Measurements from ENCODE around the gene CEMIP. TPM values are rescaled to one million over a fixed set of nuclear protein-coding genes. Genes with fewer than 3 reads are reported as not detected.

Gene CEMIP
- total RNA-seq, 1 donor: 687 TPM

DNA sequence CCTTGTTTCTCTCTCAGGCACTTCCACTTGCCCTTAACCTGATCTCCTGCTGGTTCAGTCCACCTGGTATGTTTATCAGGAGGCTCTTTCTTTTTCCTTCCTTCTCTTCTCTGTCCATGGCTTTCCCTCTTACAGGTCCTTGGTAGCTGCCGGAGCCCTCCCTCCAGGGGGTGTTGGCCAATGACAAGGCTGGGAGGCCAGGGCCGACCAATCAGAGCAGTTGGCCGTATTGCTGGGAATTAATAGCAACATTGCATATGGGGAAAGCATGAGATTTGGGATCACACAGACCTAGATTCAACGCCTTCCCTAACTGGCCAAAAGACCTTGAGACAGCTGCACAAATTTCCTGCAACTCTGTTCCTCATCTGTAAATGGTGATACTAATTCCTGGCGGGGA, 62.4 kb downstream of the CEMIP start:
- Histone ChIP-seq H3K27me3 (ENCODE audit: insufficient read depth, low read length) (no peaks in the 10 kb centered on the region), H3K9me3 (ENCODE audit: low read depth, low read length) (no peaks in the 10 kb centered on the region), H3K4me2 (ENCODE audit: insufficient read depth, low read length) (no peak overlapping the region), H2AFZ (ENCODE audit: low read length) (no peak overlapping the region), H3K27ac (ENCODE audit: low read depth, low read length) (no peak overlapping the region), H4K20me1 (ENCODE audit: insufficient read depth, low read length) (peaks cover 86% of the 10 kb centered on the region), H3K79me2 (ENCODE audit: insufficient read depth, low read length) (no peaks in the 10 kb centered on the region), H3K4me3 (ENCODE audit: insufficient read depth, low read length) (no peak overlapping the region), H3K36me3 (ENCODE audit: insufficient read depth, low read length) (peaks cover 84% of the 10 kb centered on the region), H3K4me1 (ENCODE audit: insufficient read depth, low read length) (peaks cover 6% of the 10 kb centered on the region)
- TF ChIP-seq, protein P1, sequence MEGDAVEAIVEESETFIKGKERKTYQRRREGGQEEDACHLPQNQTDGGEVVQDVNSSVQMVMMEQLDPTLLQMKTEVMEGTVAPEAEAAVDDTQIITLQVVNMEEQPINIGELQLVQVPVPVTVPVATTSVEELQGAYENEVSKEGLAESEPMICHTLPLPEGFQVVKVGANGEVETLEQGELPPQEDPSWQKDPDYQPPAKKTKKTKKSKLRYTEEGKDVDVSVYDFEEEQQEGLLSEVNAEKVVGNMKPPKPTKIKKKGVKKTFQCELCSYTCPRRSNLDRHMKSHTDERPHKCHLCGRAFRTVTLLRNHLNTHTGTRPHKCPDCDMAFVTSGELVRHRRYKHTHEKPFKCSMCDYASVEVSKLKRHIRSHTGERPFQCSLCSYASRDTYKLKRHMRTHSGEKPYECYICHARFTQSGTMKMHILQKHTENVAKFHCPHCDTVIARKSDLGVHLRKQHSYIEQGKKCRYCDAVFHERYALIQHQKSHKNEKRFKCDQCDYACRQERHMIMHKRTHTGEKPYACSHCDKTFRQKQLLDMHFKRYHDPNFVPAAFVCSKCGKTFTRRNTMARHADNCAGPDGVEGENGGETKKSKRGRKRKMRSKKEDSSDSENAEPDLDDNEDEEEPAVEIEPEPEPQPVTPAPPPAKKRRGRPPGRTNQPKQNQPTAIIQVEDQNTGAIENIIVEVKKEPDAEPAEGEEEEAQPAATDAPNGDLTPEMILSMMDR (IDR thresholded peaks at IDR 0.05; ENCODE audit: extremely low read depth, low read depth, low read length): no peak
- DNase-seq (ENCODE audit: insufficient read length, low spot score, missing footprints): no peak

DNA sequence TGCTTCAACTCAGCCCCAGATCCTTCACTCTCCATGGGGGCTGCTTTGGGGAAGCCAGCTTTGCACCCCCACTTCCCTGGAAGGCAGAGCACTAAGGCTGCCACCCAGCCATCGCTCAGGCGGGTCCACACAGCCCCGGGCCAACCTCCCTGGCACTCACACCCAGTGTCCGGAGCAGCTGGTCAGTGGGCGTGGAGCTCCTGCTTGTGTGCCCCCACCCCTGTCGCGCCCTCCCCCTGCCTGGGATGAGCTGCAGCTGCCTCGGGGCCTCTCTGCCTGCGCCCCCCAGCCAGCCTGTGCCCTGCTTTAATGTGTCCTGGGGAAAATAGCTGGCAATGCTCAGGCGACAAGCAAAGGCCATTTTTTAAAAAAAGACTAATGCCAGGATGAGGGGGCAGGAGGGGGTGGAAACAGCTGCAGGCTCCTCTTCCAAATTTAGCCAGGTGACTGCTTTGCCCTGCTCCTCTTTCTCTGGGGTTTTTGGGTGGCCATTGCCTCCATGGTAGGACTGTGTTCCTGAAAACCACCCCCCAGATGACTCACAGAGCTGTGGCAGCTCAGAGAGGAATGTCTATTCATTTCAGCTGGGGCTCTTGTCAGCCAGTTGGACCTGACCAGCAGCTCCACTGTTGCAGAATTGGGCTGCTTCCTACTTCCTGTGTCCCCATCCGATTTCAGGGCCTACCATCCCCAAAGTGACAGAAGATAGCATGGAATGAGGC, 65.0 kb downstream of the CEMIP start:
- Histone ChIP-seq H2AFZ (ENCODE audit: low read length) (no peak overlapping the region), H3K4me1 (ENCODE audit: insufficient read depth, low read length) (peaks cover 9% of the 10 kb centered on the region), H3K79me2 (ENCODE audit: insufficient read depth, low read length) (no peaks in the 10 kb centered on the region), H3K36me3 (ENCODE audit: insufficient read depth, low read length) (peaks cover 80% of the 10 kb centered on the region), H3K9me3 (ENCODE audit: low read depth, low read length) (no peaks in the 10 kb centered on the region), H3K4me3 (ENCODE audit: insufficient read depth, low read length) (no peak overlapping the region), H3K27ac (ENCODE audit: low read depth, low read length) (no peak overlapping the region), H3K27me3 (ENCODE audit: insufficient read depth, low read length) (no peaks in the 10 kb centered on the region), H3K4me2 (ENCODE audit: insufficient read depth, low read length) (no peak overlapping the region), H4K20me1 (ENCODE audit: insufficient read depth, low read length) (peaks cover 84% of the 10 kb centered on the region)
- DNase-seq (ENCODE audit: insufficient read length, low spot score, missing footprints): peak; percentile 94
- TF ChIP-seq, protein P1 (IDR thresholded peaks at IDR 0.05; ENCODE audit: extremely low read depth, low read depth, low read length): no peak

DNA sequence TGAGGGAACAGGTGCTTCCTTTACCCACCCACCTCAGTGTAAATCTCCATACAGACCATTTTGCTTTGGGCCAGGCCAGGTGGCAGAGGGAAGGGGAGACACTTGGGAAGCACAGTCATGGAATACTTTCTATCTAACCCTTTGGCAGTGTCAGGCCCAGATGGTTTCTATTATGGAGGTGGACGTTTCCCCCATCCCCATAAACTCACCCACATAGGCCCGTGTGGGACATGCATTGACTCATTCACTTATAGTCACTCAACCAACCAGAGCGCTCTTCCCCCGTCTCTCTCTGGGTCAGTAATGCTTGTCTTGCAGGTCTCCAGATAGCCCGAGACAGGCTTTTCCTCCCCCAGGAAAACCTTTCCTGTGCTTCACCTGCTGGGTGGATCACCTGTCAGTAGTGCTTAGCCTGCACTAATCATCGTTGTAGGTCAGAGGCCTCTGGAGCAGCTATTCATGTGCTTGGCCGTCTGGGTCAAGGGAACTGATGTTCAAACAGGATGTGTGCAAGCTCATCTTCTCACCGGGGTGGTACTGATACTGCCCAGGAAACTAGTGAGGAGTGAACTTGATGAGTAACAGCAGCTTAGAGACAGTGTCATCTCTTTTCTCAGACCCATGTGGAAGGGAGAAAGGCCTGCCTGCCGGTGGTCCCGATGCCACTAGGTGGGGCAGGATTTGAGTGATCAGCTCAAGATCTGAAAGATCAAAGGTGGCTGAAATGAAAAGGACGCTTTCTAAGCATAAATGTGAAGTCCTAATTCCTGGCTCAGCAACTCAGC, 67.1 kb downstream of the CEMIP start:
- Histone ChIP-seq H4K20me1 (ENCODE audit: insufficient read depth, low read length) (peaks cover 90% of the 10 kb centered on the region), H2AFZ (ENCODE audit: low read length) (no peak overlapping the region), H3K27me3 (ENCODE audit: insufficient read depth, low read length) (no peaks in the 10 kb centered on the region), H3K36me3 (ENCODE audit: insufficient read depth, low read length) (peaks cover 83% of the 10 kb centered on the region), H3K9me3 (ENCODE audit: low read depth, low read length) (no peaks in the 10 kb centered on the region), H3K4me3 (ENCODE audit: insufficient read depth, low read length) (no peak overlapping the region), H3K79me2 (ENCODE audit: insufficient read depth, low read length) (no peaks in the 10 kb centered on the region), H3K4me2 (ENCODE audit: insufficient read depth, low read length) (no peak overlapping the region), H3K4me1 (ENCODE audit: insufficient read depth, low read length) (peaks cover 23% of the 10 kb centered on the region), H3K27ac (ENCODE audit: low read depth, low read length) (no peak overlapping the region)
- peak; percentile 79 for DNase-seq (ENCODE audit: insufficient read length, low spot score, missing footprints)
- TF ChIP-seq, protein P1 (IDR thresholded peaks at IDR 0.05; ENCODE audit: extremely low read depth, low read depth, low read length): no peak

DNA sequence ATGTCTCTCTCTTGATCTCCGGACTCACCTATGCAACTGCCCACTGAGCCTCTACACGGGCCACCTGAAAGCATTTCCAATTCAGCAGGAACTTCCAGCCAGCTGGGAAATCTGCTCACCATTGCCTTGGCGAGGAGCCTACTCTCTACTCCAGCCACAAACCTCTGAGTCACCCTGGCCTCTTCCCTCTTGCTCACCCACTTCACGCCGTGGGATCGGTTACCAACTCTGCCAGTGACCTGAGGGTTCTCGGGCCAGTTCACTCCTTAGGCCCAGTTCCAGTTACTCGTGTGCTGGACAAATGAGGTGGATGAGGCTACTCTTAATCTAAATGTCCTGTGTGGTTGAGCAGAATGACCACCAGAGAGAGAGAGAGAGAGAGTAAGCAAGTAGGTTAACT, 70.1 kb downstream of the CEMIP start:
- peak overlapping the region; percentile 64 for H3K27ac ChIP-seq (ENCODE audit: low read depth, low read length)
- H3K4me1 ChIP-seq (ENCODE audit: insufficient read depth, low read length): peaks cover 26% of the 10 kb centered on the region
- no peaks in the 10 kb centered on the region for H3K9me3 ChIP-seq (ENCODE audit: low read depth, low read length)
- TF ChIP-seq, protein P1 (IDR thresholded peaks at IDR 0.05; ENCODE audit: extremely low read depth, low read depth, low read length): no peak
- H3K27me3 ChIP-seq (ENCODE audit: insufficient read depth, low read length): no peaks in the 10 kb centered on the region
- no peak overlapping the region for H3K4me3 ChIP-seq (ENCODE audit: insufficient read depth, low read length)
- H2AFZ ChIP-seq (ENCODE audit: low read length): no peak overlapping the region
- H3K4me2 ChIP-seq (ENCODE audit: insufficient read depth, low read length): peak overlapping the region; percentile 23
- H4K20me1 ChIP-seq (ENCODE audit: insufficient read depth, low read length): peaks cover 80% of the 10 kb centered on the region
- peaks cover 84% of the 10 kb centered on the region for H3K36me3 ChIP-seq (ENCODE audit: insufficient read depth, low read length)
- no peaks in the 10 kb centered on the region for H3K79me2 ChIP-seq (ENCODE audit: insufficient read depth, low read length)
- peak; percentile 96 for DNase-seq (ENCODE audit: insufficient read length, low spot score, missing footprints)
